DMS79 (cell line): ENCODE measurements around the gene ZNF500.

Experiments used
- DNase-seq: peaks from one replicate; lab custom pipeline; 2025; lab: John Stamatoyannopoulos, UW

The ZNF500 gene

GRCh38 chr16:4772351-4772750, 5.4 kb upstream of the ZNF500 start:
- no peak for DNase-seq

DNA sequence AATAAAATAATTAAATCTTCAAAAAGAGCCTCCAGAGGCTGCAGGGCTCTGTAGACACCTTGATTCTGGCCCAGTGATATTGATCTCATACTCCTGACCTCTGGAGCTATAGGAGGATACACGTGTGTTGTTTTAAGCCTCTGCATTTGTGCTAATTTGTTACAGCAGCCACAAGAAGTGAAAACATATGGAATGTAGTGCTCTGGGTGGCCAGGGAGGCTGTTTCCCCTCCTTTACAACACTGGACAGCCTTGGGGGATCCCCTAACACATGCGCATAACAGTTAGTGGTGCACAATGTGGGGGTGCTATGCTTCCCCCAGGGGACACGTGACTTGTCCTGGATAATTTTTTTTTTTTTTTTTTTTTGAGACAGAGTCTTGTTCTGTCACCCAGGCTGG, 4.7 kb upstream of the ZNF500 start:
- DNase-seq, result no peak

- no peak for DNase-seq
Observed at GRCh38 chr16:4769306-4769638, 2.3 kb upstream of the ZNF500 start.

DNA sequence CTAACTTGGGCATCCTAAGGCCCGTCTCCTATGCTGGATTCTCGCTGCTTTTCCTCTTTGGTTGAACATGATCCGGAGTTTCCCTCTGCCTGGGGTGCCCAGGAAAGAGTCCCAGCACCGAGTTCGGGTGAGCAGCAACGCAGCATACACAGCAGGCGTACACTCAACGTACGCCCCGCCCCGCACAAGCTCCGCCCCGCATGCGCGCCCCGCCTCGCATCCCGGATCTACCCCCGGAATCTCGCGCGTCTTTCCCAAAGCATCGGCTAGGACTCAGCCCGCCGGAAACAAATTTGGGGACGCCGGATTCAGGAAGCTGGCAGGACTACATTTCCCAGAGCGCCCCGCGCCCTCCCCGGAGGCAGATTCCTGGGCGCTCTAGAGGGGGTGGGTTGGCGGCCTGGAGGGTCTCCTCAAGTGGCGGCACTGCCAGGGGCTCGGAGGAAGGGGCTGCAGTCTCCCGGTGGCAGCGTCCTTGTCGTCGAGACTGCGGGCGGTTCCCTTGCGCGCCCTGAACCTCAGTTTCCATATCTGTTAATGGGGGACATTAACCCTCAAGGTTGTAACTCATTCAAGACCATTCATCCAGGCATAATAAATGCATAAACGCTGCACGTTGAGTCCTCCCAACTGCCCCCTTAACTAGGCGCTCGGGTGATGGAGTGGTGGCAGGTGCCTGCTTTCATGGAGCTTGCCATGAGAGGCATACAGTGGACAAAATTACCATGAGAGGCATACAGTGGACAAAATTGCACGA, 1.8 kb upstream of the ZNF500 start:
- DNase-seq, result peak; percentile 84

- DNase-seq, result no peak
Observed at GRCh38 chr16:4767872-4768548, 1.0 kb upstream of the ZNF500 start.

DNA sequence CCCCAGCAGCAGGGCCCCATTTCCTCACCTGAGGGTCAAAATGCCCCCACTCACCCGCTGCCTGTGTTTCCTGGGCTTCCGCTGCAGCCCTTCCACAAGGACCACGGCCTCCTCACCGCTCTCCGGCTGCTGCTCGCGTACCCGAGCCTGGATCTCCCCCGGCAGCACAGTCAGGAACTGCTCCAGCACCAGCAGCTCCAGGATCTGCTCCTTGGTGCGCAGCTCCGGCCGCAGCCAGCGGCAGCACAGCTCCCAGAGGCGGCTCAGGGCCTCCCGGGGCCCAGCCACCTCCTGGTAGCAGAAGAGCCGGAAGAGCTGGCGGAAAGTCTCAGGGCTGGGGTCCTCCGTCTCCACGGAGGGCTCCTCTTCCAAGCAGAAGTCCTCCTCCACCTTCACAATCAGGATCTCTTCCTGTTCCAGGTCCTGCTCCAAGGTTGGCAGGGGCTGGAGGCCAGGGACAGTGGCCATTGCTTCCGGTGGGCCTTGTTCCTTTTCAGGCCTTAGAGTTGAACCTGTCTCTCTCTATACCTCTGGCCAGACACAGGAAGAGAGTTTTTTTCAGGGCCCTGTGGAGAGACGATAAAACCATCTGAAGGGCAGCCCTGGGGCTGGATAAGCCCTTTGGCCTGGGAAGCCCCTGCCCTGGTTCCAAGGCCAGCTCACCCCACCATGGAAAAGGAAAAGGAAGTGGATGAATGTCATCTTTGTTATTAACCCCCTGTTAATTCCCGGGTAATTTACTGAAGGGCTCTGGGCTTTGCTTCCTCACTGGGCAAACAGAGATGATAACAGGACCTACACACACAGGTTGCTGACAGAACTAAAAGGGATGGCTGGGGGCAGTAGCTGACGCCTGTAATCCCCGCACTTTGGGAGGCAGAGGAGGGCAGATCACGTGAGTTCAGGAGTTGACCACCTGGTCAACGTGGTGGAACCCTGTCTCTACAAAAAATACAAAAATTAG, 1.2 kb downstream of the ZNF500 start:
- DNase-seq, result no peak

DNA sequence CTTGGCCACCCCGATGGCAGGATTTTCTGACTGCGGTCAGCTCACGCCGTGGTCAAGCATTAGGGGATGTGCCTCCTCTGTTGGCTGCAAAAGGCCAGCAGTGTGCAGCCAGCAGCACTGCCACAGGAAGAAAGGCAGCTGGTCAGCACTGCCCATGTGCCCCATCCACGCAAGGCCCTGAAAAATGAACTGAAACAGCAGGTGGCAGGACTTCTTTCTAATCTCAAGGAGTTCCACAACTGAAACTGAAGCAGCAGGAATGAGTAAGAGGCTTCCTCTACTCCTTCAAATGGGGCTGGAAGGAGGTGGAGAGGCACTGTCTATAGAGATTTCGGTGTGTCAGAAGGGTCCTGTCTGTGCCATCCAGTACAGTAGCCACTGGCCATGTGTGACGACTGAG, 3.2 kb downstream of the ZNF500 start:
- no peak for DNase-seq

DNA sequence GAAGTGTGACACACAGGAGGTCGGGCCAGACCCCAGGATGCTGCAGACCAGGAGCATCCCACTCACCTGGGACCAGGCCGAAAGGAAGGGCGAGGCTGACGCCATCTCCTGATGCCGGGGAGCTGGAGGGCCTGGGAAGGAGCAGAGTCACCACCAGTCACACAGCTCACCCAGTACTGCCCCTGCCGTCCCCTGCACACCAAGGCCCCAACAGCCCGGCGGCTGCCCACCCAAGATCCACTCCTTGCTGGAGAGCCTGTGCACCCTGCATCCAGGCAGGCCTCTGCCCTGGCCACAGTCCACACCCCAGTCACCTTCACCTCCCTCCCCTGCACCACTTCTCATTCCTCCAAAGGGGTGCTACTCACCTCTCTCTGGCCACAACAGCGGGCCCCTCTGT, 4.8 kb downstream of the ZNF500 start:
- DNase-seq, result no peak

DNA sequence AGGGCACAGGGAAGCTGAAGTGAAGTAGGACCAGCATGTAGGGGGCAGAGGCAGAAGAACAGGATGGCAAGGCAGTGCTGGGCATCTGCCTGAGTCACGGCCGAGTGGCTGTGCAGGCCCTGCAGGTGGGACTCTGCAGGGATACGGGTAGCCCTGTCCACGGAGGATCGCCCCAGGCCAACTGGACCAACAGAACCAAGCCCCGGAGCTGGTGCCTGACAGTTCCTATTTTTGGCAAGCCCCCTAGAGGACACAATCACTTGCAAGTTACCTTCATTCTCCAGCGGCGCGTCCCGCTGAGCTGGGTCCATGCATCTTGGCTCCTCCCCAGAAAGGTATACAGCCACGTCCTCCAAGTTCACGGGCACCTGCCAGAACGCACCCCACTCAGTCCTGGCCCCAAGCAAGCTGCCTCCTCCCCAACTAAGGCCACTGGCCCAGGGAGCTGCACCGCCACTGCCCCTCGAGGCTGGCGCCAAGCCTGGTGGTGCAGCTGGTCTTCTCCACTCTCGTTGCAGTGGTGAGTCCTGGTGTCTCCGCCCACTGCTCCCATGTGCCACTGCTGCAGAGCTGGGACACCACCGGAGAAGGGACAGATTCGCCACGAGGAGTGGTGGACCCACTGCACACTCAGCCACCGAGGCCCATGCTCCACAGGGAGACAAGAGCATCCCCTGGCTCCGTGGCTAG, 6.6 kb downstream of the ZNF500 start:
- DNase-seq, result no peak

DNA sequence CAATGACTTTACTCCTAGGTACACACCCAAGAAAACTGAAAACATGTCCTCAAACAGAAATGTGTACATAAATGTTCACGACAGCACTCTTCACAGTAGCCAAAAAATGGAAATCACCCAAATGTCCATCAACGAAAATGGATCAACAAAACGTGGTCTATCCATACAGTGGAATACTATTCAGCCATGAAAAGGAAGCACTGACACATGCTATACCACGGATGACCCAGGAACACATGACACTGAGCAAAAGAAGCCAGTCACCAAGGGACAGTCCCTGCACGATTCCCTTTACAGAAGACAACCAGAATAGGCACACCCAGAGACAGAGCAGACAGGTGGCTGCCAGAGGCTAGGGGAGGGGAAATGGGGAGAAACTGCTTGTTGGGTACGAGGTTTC, 11.3 kb downstream of the ZNF500 start:
- DNase-seq, result no peak

DNA sequence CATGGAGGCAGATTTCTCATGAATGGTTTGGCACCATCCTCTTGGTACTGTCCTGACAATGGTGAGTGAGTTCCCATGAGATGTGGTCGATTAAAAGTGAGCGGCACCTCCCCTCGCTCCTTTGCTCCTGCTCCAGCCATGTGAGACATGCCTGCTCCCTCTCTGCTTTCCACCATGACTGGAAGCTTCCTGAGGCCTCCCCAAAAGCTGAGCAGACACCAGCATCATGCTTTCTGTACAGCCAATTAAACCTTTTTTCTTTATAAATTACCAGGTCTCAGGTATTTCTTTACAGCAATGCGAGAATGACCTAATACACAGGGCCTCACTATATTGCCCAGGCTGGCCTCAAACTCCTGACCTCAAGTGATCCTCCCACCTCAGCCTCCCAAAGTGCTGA, 12.1 kb downstream of the ZNF500 start:
- DNase-seq, result no peak

DNA sequence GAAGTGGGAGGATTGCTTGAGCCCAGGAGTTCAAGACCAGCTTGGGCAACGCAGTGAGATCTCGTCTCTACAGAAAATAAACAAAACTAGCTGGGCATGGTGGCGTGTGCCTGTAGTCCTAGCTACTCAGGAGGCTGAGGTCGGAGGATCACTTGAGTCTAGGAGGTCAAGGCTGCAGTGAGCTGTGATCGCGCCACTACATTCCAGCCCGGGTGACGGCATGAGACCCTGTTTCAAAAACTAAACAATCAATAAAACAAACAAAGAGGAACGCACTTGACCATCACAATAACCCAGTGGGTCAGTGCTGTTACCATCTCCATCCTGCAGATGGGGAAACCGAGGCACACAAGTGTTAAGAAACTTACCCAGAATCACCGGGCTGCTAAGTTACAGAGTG, 13.7 kb downstream of the ZNF500 start:
- no peak for DNase-seq

DNA sequence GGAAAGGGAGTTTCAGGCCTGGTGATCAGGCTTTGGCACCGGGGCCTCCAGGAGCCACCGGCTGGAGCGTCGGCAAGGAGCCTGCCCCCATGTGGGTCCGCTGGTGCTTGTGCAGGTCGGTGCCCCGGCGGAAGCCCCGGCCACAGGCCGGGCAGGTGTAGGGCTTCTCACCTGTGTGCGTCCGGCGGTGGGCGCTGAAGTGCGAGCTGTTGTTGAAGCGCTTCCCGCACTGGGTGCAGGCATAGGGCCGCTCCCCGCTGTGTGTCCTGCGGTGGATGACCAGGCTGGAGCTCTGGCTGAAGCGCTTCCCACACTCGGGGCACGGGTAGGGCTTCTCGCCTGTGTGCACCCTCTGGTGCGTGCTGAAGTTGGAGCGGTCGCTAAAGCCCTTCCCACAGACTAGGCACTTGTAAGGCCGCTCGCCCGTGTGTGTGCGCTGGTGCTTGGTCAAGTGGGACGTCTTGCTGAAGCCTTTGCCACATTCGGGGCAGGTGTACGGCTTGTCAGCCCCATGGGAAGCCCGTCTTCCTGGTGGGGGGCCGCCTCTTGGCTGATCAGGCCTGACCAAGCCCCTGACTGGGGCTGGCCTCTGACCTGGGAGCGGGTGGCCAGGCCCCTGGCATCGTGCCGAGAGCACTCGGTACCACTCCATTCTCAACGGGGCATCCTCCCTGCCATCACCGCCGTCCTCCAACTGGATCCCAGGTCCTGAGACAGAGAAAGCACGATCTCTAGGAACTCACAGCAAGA, 14.4 kb downstream of the ZNF500 start:
- peak; percentile 71 for DNase-seq

DNA sequence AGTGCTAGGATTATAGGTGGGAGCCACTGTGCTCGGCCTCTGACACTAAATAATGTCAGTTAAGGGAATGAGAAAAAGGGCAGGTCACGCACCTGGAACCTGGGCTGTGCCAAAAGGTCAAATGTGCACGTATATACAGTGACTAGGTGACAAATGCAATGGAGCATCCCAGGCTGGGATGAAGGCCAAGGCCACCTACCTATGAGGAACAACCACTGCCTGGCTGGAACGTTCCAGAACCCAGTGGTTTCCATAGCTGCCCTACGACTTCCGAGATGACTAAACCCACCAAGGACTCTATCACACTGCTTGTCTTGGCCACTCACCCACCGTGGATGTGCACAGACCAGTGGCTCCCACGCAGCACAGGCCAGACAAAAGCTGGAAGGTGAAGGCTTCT, 16.1 kb downstream of the ZNF500 start:
- DNase-seq, result no peak

DNA sequence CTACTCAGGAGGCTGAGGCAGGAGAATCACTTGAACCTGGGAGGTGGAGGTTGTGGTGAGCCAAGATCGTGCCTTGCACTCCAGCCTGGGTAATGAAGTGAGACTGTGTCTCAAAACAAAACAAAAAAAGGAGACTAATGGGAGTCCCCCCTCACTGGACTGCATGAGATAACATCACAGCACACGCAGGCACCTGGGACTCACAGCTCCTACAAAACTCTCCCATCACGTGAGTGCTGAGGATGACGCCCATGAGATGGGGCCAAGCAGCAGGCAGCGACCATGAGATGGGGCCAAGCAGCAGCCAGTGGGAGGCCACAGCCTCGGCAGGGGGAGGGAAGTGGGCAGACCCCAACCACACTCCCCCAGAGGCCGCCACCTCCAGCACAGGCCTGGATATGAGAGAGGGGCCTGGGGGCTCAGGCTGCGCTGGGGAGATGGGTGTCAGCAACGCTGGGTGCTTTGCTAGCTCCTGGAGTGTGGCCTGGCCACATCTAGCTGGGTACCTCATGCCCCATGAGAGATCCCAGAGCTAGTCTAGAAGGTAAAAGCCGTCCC, 17.2 kb downstream of the ZNF500 start:
- no peak for DNase-seq

- DNase-seq, result no peak
Observed at GRCh38 chr16:4748682-4749411, 18.1 kb downstream of the ZNF500 start.

- DNase-seq, result no peak
Observed at GRCh38 chr16:4747906-4748681, 18.9 kb downstream of the ZNF500 start.

DNA sequence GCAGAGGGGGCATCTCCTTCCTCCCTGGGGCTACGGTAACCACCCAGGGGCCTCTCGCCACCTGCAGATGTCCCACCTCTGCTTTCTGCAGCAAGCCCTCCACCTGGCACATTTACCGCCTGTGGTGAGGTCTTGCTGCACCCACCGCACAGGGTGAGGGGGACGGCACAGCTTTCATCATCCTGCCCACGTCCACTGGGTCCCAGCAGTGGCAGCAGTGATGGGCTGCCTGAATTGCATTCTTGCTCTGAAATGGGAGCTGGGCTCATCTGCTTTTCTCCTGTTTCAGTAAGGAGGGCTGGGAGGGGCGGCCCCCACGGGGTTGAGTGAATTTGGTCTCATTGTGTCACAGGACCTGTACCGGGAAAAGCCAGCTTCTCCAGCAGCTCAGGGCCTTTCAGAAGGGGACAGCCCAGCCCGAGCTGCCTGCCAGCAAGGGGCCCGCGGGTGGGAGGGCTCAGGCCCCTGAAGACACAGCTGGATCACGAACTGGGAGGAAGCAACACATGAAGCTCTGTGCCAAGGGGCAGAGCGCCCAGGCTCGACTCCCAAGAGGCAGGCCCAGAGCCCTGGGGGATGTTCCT, 19.9 kb downstream of the ZNF500 start:
- DNase-seq, result no peak

DNA sequence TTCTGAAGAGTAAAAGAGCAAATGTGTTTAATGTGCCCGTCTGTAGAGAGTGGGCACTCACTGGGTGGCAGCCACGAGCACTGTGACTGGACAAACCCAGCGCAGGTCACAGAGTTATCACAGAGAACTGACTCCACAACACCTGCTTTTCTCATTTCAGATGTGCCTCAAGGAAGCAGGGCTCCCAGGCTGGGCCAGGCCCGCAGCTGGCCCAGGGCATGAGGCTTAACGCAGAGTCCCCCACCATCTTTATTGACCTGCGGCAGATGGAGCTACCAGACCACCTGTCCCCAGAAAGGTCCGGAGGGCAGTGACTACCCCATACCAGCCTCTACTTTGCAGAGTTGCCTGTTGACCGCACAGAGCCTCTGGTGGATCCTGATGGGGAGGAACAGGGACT, 20.7 kb downstream of the ZNF500 start:
- no peak for DNase-seq

DNA sequence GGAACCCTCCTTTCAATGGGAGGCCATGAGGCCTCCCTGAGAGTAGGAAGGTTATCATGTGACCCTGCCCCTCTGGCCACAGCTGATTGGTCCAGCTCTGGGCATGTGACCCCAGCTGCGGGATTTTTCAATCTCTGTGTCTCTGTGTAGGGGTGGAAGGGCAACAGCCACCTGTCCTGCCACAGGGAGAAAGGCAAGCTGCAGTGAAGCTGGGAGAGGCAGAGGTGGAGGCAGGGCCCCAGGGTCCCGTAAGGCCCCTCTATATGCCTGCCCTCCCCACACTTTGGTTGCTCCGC, 21.7 kb downstream of the ZNF500 start:
- no peak for DNase-seq
